ENCODE measurements around the gene NCKAP1. TPM values are rescaled to one million over a fixed set of nuclear protein-coding genes. Genes with fewer than 3 reads are reported as not detected.

Gene NCKAP1
- polyA plus RNA-seq, 1 of the 3 experiments (the other 2 are of a cell fraction) = 64.0 TPM

DNA sequence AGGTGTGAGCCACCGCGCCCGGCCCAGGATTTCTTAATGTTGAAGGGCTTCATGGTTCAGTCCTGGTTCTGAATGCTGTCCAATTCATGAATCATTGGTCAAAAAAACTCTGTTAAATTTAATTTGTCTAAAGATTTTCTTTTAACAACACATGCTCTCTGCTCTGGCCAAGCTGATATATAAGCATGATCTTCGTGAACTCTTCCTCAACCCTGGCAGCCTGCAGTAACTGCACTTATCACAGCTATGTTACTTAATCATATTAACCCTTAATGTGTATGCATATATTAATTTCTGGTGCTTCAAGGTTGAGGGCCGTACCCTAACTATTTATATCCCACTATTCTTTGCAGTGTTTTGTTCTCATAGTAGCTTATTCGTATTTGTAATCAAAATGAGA, 142.5 kb downstream of the NCKAP1 start:
- no peaks in the 10 kb centered on the region for H3K79me2 ChIP-seq (ENCODE audit: insufficient read depth)
- ChIA-PET POLR2A (no interaction called here), CTCF (interaction anchor here (1.1 kb wide), 1 partner anchor 11 kb away, joined by 5 read pairs; no protein-coding TSS in a partner anchor)
- H4K20me1 ChIP-seq (ENCODE audit: insufficient read depth) = no peaks in the 10 kb centered on the region
- DNase-seq = no peak
- H3K4me3 ChIP-seq (ENCODE audit: low read depth in 2 of 2, low read length in 1 of 2) = no peak overlapping the region
- H3K4me2 ChIP-seq = no peak overlapping the region
- WGBS (ENCODE audit: low lambda C conversion rate) = 90% methylated on average over 6 of the region's 6 CpGs
- H3K9me3 ChIP-seq = no peaks in the 10 kb centered on the region
- H3K4me1 ChIP-seq (ENCODE audit: control insufficient read depth in 1 of 2, insufficient read depth in 2 of 2, low read depth in 1 of 2, low read length in 1 of 2) = peaks cover 4 to 8% of the 10 kb centered on the region in 2 experiments; a peak in 2 of 4 replicates
- no peak overlapping the region for H3K27ac ChIP-seq (ENCODE audit: low read depth in 2 of 2, low read length in 1 of 2)
- H3K36me3 ChIP-seq (replicated peaks in 1 of 2; ENCODE audit: control insufficient read depth in 1 of 2, insufficient read depth in 2 of 2, low read length in 1 of 2) = no peaks in the 10 kb centered on the region
- H3K27me3 ChIP-seq (ENCODE audit: insufficient read depth) = no peaks in the 10 kb centered on the region
- H3K9ac ChIP-seq = no peak overlapping the region
- H2AFZ ChIP-seq (ENCODE audit: low read depth) = no peak overlapping the region
- no peaks in the 10 kb centered on the region for H3K9me2 ChIP-seq
- no peak for TF ChIP-seq MEF2A (IDR thresholded peaks at IDR 0.05; ENCODE audit: borderline replicate concordance, low read depth)
- TF ChIP-seq, protein P1, sequence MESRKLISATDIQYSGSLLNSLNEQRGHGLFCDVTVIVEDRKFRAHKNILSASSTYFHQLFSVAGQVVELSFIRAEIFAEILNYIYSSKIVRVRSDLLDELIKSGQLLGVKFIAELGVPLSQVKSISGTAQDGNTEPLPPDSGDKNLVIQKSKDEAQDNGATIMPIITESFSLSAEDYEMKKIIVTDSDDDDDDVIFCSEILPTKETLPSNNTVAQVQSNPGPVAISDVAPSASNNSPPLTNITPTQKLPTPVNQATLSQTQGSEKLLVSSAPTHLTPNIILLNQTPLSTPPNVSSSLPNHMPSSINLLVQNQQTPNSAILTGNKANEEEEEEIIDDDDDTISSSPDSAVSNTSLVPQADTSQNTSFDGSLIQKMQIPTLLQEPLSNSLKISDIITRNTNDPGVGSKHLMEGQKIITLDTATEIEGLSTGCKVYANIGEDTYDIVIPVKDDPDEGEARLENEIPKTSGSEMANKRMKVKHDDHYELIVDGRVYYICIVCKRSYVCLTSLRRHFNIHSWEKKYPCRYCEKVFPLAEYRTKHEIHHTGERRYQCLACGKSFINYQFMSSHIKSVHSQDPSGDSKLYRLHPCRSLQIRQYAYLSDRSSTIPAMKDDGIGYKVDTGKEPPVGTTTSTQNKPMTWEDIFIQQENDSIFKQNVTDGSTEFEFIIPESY (IDR thresholded peaks at IDR 0.05; ENCODE audit: borderline replicate concordance, low read depth) = no peak
- no peaks in the 10 kb centered on the region for H3F3A ChIP-seq (replicated peaks; ENCODE audit: insufficient read depth)

DNA sequence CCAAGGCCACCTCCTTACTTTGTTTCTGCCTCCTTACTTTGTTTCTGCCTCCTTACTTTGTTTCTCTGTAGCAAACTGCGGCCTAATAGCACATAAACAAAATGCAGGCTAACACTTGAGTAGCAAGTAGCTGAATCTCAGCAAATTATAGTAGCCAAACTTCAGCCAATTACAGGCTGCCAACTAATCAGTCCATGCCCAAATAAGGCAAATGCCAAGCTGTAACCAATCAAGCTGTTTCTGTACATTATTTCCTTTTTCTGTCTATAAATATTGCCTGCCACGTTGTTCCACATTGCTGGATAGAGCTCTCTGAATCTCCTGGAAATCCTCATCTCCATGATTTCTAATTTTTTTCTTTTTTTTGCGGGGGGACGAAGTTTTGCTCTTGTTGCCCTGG, 143.1 kb downstream of the NCKAP1 start:
- CTCF ChIA-PET = interaction anchor here (1.1 kb wide), 1 partner anchor 10 kb away, joined by 5 read pairs; no protein-coding TSS in a partner anchor
- Histone ChIP-seq H3K9me3 (no peaks in the 10 kb centered on the region), H3K36me3 (replicated peaks in 1 of 2; ENCODE audit: control insufficient read depth in 1 of 2, insufficient read depth in 2 of 2, low read length in 1 of 2) (no peaks in the 10 kb centered on the region), H3K4me2 (no peak overlapping the region), H2AFZ (ENCODE audit: low read depth) (no peak overlapping the region), H3K27me3 (ENCODE audit: insufficient read depth) (no peaks in the 10 kb centered on the region), H3K79me2 (ENCODE audit: insufficient read depth) (no peaks in the 10 kb centered on the region), H4K20me1 (ENCODE audit: insufficient read depth) (no peaks in the 10 kb centered on the region), H3K27ac (ENCODE audit: low read depth in 2 of 2, low read length in 1 of 2) (no peak overlapping the region), H3K4me1 (ENCODE audit: control insufficient read depth in 1 of 2, insufficient read depth in 2 of 2, low read depth in 1 of 2, low read length in 1 of 2) (peaks cover 4 to 10% of the 10 kb centered on the region in 2 experiments; a peak in 2 of 4 replicates), H3F3A (replicated peaks; ENCODE audit: insufficient read depth) (no peaks in the 10 kb centered on the region), H3K4me3 (ENCODE audit: low read depth in 2 of 2, low read length in 1 of 2) (no peak overlapping the region), H3K9me2 (no peaks in the 10 kb centered on the region), H3K9ac (no peak overlapping the region)
- WGBS (ENCODE audit: low lambda C conversion rate) = 92% methylated on average over 4 of the region's 4 CpGs
- no peak for DNase-seq
- TF ChIP-seq GABPA (IDR thresholded peaks at IDR 0.05; ENCODE audit: low read depth) = no peak
- no peak for TF ChIP-seq RAD21 (IDR thresholded peaks at IDR 0.05; ENCODE audit: low read length)
- TF ChIP-seq, protein P2, sequence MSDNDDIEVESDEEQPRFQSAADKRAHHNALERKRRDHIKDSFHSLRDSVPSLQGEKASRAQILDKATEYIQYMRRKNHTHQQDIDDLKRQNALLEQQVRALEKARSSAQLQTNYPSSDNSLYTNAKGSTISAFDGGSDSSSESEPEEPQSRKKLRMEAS (IDR thresholded peaks at IDR 0.05; ENCODE audit: low read depth) = no peak
- no peak for TF ChIP-seq RXRA (IDR thresholded peaks at IDR 0.05; ENCODE audit: borderline replicate concordance, low read depth)
- TF ChIP-seq FOSL2 (IDR thresholded peaks at IDR 0.05; ENCODE audit: borderline replicate concordance, low read depth) = no peak
- TF ChIP-seq FOXM1 (IDR thresholded peaks at IDR 0.05; ENCODE audit: low read depth) = no peak
- no peak for TF ChIP-seq GATA2 (CRISPR knock-in tag; IDR thresholded peaks at IDR 0.05)
- no peak for TF ChIP-seq NRF1 (IDR thresholded peaks at IDR 0.05; ENCODE audit: low read depth, low read length)
- no peak for TF ChIP-seq CHD2 (IDR thresholded peaks at IDR 0.05; ENCODE audit: low read length, partially characterized antibody)
- TF ChIP-seq SMC3 (IDR thresholded peaks at IDR 0.05; ENCODE audit: low read depth, low read length) = no peak
- TF ChIP-seq TAF1 (IDR thresholded peaks at IDR 0.05; ENCODE audit: borderline replicate concordance, low read depth, low read length) = no peak
- no peak for TF ChIP-seq SIN3A (IDR thresholded peaks at IDR 0.05; ENCODE audit: borderline replicate concordance, low read depth, low read length)
- no peak for TF ChIP-seq POLR2AphosphoS5 (IDR thresholded peaks at IDR 0.05; ENCODE audit: low read depth, low read length)
- no peak for TF ChIP-seq NFIC (IDR thresholded peaks at IDR 0.05; ENCODE audit: borderline replicate concordance)
- TF ChIP-seq, protein P3, sequence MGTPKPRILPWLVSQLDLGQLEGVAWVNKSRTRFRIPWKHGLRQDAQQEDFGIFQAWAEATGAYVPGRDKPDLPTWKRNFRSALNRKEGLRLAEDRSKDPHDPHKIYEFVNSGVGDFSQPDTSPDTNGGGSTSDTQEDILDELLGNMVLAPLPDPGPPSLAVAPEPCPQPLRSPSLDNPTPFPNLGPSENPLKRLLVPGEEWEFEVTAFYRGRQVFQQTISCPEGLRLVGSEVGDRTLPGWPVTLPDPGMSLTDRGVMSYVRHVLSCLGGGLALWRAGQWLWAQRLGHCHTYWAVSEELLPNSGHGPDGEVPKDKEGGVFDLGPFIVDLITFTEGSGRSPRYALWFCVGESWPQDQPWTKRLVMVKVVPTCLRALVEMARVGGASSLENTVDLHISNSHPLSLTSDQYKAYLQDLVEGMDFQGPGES (IDR thresholded peaks at IDR 0.05; ENCODE audit: low read depth, low read length) = no peak
- TF ChIP-seq YY1 (IDR thresholded peaks at IDR 0.05; ENCODE audit: low read depth) = no peak
- POLR2A ChIA-PET = no interaction called here

All from SK-N-SH (cell line).